Measurements from ENCODE around the gene PRLR. TPM values are rescaled to one million over a fixed set of nuclear protein-coding genes. Genes with fewer than 3 reads are reported as not detected.

Gene PRLR
- total RNA-seq, 1 donor from 2014 or later, result 0.21 TPM

- Mint-ChIP-seq H3K36me3 (ENCODE audit: low read depth, unreplicated experiment) (no peaks in the 10 kb centered on the region), H3K9me3 (ENCODE audit: unreplicated experiment) (no peaks in the 10 kb centered on the region), H3K4me3 (ENCODE audit: unreplicated experiment) (no peak overlapping the region), H3K27me3 (ENCODE audit: unreplicated experiment) (peaks cover 2% of the 10 kb centered on the region), H3K27ac (ENCODE audit: unreplicated experiment) (no peak overlapping the region), H3K4me1 (ENCODE audit: unreplicated experiment) (no peaks in the 10 kb centered on the region)
- no peak for DNase-seq (ENCODE audit: low spot score)
- TF ChIP-seq, protein P1, sequence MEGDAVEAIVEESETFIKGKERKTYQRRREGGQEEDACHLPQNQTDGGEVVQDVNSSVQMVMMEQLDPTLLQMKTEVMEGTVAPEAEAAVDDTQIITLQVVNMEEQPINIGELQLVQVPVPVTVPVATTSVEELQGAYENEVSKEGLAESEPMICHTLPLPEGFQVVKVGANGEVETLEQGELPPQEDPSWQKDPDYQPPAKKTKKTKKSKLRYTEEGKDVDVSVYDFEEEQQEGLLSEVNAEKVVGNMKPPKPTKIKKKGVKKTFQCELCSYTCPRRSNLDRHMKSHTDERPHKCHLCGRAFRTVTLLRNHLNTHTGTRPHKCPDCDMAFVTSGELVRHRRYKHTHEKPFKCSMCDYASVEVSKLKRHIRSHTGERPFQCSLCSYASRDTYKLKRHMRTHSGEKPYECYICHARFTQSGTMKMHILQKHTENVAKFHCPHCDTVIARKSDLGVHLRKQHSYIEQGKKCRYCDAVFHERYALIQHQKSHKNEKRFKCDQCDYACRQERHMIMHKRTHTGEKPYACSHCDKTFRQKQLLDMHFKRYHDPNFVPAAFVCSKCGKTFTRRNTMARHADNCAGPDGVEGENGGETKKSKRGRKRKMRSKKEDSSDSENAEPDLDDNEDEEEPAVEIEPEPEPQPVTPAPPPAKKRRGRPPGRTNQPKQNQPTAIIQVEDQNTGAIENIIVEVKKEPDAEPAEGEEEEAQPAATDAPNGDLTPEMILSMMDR (IDR thresholded peaks at IDR 0.05; ENCODE audit: unreplicated experiment), result no peak
Measured at GRCh38 chr5:35151146-35151920, 79.0 kb downstream of the PRLR start.

GRCh38 chr5:35149041-35149440 lies 81.2 kb downstream of the PRLR start:
- H3K4me1 Mint-ChIP-seq (ENCODE audit: unreplicated experiment), result no peaks in the 10 kb centered on the region
- H3K9me3 Mint-ChIP-seq (ENCODE audit: unreplicated experiment), result no peaks in the 10 kb centered on the region
- H3K27me3 Mint-ChIP-seq (ENCODE audit: unreplicated experiment), result peaks cover 5% of the 10 kb centered on the region
- TF ChIP-seq, protein P1 (IDR thresholded peaks at IDR 0.05; ENCODE audit: unreplicated experiment), result no peak
- no peak for DNase-seq (ENCODE audit: low spot score)
- H3K27ac Mint-ChIP-seq (ENCODE audit: unreplicated experiment), result no peak overlapping the region
- no peak overlapping the region for H3K4me3 Mint-ChIP-seq (ENCODE audit: unreplicated experiment)
- H3K36me3 Mint-ChIP-seq (ENCODE audit: low read depth, unreplicated experiment), result no peaks in the 10 kb centered on the region

DNA sequence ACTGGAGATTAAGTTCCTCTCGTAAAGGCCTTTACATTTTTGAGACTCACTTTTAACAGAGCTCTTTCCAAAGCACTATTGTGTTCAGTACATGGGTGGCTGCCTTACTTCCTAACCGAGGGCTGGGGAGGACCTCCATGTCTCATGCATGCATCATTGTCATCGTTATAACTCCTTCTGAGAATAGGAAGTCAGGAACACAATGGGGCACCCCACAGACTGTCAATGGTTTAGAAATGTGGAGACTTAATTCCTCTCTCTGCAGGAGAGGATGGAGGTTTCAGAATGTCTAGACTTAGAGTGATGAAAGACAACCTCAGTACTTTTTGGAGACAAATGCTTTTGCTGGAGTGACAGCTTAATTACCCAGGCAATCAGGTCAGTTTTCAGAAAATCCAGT lies 83.9 kb downstream of the PRLR start:
- H3K4me1 Mint-ChIP-seq (ENCODE audit: unreplicated experiment), result no peaks in the 10 kb centered on the region
- H3K4me3 Mint-ChIP-seq (ENCODE audit: unreplicated experiment), result no peak overlapping the region
- DNase-seq (ENCODE audit: low spot score), result no peak
- TF ChIP-seq, protein P1 (IDR thresholded peaks at IDR 0.05; ENCODE audit: unreplicated experiment), result no peak
- H3K36me3 Mint-ChIP-seq (ENCODE audit: low read depth, unreplicated experiment), result no peaks in the 10 kb centered on the region
- H3K27me3 Mint-ChIP-seq (ENCODE audit: unreplicated experiment), result peaks cover 3% of the 10 kb centered on the region
- H3K9me3 Mint-ChIP-seq (ENCODE audit: unreplicated experiment), result no peaks in the 10 kb centered on the region
- H3K27ac Mint-ChIP-seq (ENCODE audit: unreplicated experiment), result no peak overlapping the region

- Mint-ChIP-seq H3K36me3 (ENCODE audit: low read depth, unreplicated experiment) (no peaks in the 10 kb centered on the region), H3K27ac (ENCODE audit: unreplicated experiment) (no peak overlapping the region), H3K27me3 (ENCODE audit: unreplicated experiment) (peaks cover 3% of the 10 kb centered on the region), H3K4me1 (ENCODE audit: unreplicated experiment) (no peaks in the 10 kb centered on the region), H3K4me3 (ENCODE audit: unreplicated experiment) (no peak overlapping the region), H3K9me3 (ENCODE audit: unreplicated experiment) (no peaks in the 10 kb centered on the region)
- no peak for DNase-seq (ENCODE audit: low spot score)
- TF ChIP-seq, protein P1 (IDR thresholded peaks at IDR 0.05; ENCODE audit: unreplicated experiment), result no peak
Measured at GRCh38 chr5:35145691-35146317, 84.5 kb downstream of the PRLR start.

GRCh38 chr5:35145012-35145411 lies 85.3 kb downstream of the PRLR start:
- Mint-ChIP-seq H3K4me1 (ENCODE audit: unreplicated experiment) (no peaks in the 10 kb centered on the region), H3K27me3 (ENCODE audit: unreplicated experiment) (peaks cover 3% of the 10 kb centered on the region), H3K27ac (ENCODE audit: unreplicated experiment) (no peak overlapping the region), H3K4me3 (ENCODE audit: unreplicated experiment) (no peak overlapping the region), H3K36me3 (ENCODE audit: low read depth, unreplicated experiment) (no peaks in the 10 kb centered on the region), H3K9me3 (ENCODE audit: unreplicated experiment) (no peaks in the 10 kb centered on the region)
- TF ChIP-seq, protein P1 (IDR thresholded peaks at IDR 0.05; ENCODE audit: unreplicated experiment), result no peak
- DNase-seq (ENCODE audit: low spot score), result no peak
